H1 (cell line): ENCODE results near the gene GRM8.

Source experiments
- CBX8 ChIP-seq: fragments of 300-800, 300-1000 bp; sonication (generic); IDR thresholded peaks from 2 replicates; pipeline ENCODE4 v1.7.1; 2016; ENCODE audit warnings: low read depth, low read length, borderline replicate concordance
- CTCF ChIP-seq, 3 experiments: IDR thresholded peaks; 1 replicate in 2 of 3; 2 replicates in 1 of 3; pipeline versions ENCODE4 v1.5.1 to v1.6.1; 2011; ENCODE audit warnings: low read length in 3 of 3, mild to moderate bottlenecking in 3 of 3, inconsistent platforms in 2 of 3, low read depth in 1 of 3, moderate library complexity in 1 of 3; ENCODE audit not compliant: insufficient read depth in 1 of 3; ENCODE audit errors: control extremely low read depth in 1 of 3
- GTF2F1 ChIP-seq: IDR thresholded peaks from 2 replicates; pipeline ENCODE4 v1.6.1; 2012; ENCODE audit warnings: low read depth, low read length, improper control_type of control experiment, borderline replicate concordance
- POLR2A ChIP-seq, 2 experiments: IDR thresholded peaks; 1 replicate in 1 of 2; 2 replicates in 1 of 2; pipeline ENCODE4 v1.6.1; 2011; ENCODE audit warnings: low read depth in 2 of 2, low read length in 2 of 2, mild to moderate bottlenecking in 2 of 2; ENCODE audit errors: control extremely low read depth in 1 of 2
- POLR2AphosphoS5 ChIP-seq: IDR thresholded peaks from 2 replicates; pipeline ENCODE4 v1.6.1; 2011; ENCODE audit warnings: low read depth, low read length
- RNF2 ChIP-seq: fragments of 200-900, 300-1000 bp; sonication (generic); IDR thresholded peaks from 2 replicates; pipeline ENCODE4 v1.7.1; 2016; ENCODE audit warnings: borderline replicate concordance, low read depth, mild to moderate bottlenecking, antibody characterized with exemption, low read length; ENCODE audit not compliant: poor library complexity, severe bottlenecking; ENCODE audit errors: missing control alignments

- TF ChIP-seq CBX8 = no peak
- TF ChIP-seq CTCF (IDR thresholded peaks at IDR 0.05; ENCODE audit: control extremely low read depth in 1 of 3, insufficient read depth in 1 of 3, low read depth in 1 of 3, low read length in 3 of 3) = no peak
- no peak for TF ChIP-seq RNF2
- no peak for TF ChIP-seq POLR2A (IDR thresholded peaks at IDR 0.05; ENCODE audit: control extremely low read depth in 1 of 2, low read depth in 2 of 2, low read length in 2 of 2)
- TF ChIP-seq POLR2AphosphoS5 = no peak
- TF ChIP-seq GTF2F1 = no peak
Measured at GRCh38 chr7:127230192-127230925, 22.4 kb downstream of the GRM8 start.
